SK-N-SH (cell line): ENCODE measurements around the gene NAV2.

Experiments
- ELF1 ChIP-seq: IDR thresholded peaks from 2 replicates; pipeline ENCODE4 v1.4.0; 2012
- EP300 ChIP-seq, 2 experiments: IDR thresholded peaks; 2 replicates each; pipeline versions ENCODE4 v1.4.0 to v1.6.1; 2012; ENCODE audit warnings: borderline replicate concordance in 1 of 2, low read depth in 1 of 2, low read length in 1 of 2
- EZH2phosphoT487 ChIP-seq: fragments of 200-600 bp; sonication (generic); IDR thresholded peaks from 2 replicates; pipeline ENCODE4 v1.6.1; 2017; ENCODE audit warnings: low read depth, mixed run types, mild to moderate bottlenecking, antibody characterized with exemption, moderate library complexity, borderline replicate concordance
- NFIC ChIP-seq: IDR thresholded peaks from 2 replicates; pipeline ENCODE4 v1.4.0; 2012; ENCODE audit warnings: borderline replicate concordance
- POLR2AphosphoS5 ChIP-seq: IDR thresholded peaks from 2 replicates; pipeline ENCODE4 v1.6.1; 2012; ENCODE audit warnings: low read depth, low read length
- RAD21 ChIP-seq: IDR thresholded peaks from 2 replicates; pipeline ENCODE4 v1.6.1; 2012; ENCODE audit warnings: mild to moderate bottlenecking, low read length
- RFX5 ChIP-seq: IDR thresholded peaks from 2 replicates; pipeline ENCODE4 v1.6.1; 2012; ENCODE audit warnings: mild to moderate bottlenecking, improper control_type of control experiment, low read length
- SIN3A ChIP-seq: IDR thresholded peaks from 2 replicates; pipeline ENCODE4 v1.6.1; 2012; ENCODE audit warnings: low read depth, mild to moderate bottlenecking, low read length, moderate library complexity, borderline replicate concordance
- YY1 ChIP-seq: IDR thresholded peaks from 2 replicates; pipeline ENCODE4 v1.4.0; 2012; ENCODE audit warnings: low read depth, mild to moderate bottlenecking
- TF ChIP-seq, protein P1 (sequence below): IDR thresholded peaks from 2 replicates; pipeline ENCODE4 v1.4.0; 2012; ENCODE audit warnings: low read depth, borderline replicate concordance
- TF ChIP-seq, protein P2 (sequence below): fragments of 200-600 bp; sonication (generic); IDR thresholded peaks from 2 replicates; pipeline ENCODE4 v1.6.1; 2017; ENCODE audit warnings: antibody characterized with exemption, mild to moderate bottlenecking, moderate library complexity
- TF ChIP-seq, protein P3 (sequence below): IDR thresholded peaks from 2 replicates; pipeline ENCODE4 v1.6.1; 2012; ENCODE audit warnings: mild to moderate bottlenecking, low read depth, low read length, moderate library complexity

DNA sequence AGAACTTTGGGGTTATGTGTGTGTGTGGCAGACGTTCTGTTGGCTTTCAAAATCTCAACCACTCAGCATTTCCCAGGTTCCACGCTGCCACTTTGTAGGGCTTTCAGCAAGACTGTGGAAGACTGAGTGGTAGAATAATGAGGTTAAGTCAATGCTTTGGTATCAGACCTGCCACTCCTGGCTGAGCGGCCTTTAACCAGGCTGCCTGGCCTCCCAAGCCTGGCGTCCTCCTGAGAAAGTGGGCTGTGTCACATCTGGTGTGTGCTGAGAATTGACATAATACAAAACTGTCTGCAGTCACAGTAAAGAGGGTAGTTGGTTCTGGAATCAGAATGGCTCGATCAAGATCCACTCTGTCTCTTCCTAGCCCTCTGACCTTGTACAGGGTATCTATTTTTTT lies 321.2 kb downstream of the NAV2 start:
- TF ChIP-seq, protein P1, sequence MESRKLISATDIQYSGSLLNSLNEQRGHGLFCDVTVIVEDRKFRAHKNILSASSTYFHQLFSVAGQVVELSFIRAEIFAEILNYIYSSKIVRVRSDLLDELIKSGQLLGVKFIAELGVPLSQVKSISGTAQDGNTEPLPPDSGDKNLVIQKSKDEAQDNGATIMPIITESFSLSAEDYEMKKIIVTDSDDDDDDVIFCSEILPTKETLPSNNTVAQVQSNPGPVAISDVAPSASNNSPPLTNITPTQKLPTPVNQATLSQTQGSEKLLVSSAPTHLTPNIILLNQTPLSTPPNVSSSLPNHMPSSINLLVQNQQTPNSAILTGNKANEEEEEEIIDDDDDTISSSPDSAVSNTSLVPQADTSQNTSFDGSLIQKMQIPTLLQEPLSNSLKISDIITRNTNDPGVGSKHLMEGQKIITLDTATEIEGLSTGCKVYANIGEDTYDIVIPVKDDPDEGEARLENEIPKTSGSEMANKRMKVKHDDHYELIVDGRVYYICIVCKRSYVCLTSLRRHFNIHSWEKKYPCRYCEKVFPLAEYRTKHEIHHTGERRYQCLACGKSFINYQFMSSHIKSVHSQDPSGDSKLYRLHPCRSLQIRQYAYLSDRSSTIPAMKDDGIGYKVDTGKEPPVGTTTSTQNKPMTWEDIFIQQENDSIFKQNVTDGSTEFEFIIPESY, result no peak
- TF ChIP-seq YY1 (no peak), RFX5 (no peak), EZH2phosphoT487 (no peak), ELF1 (no peak), RAD21 (no peak), SIN3A (no peak), NFIC (no peak), POLR2AphosphoS5 (no peak), EP300 (IDR thresholded peaks at IDR 0.05; ENCODE audit: borderline replicate concordance in 1 of 2, low read depth in 1 of 2, low read length in 1 of 2) (no peak)
- TF ChIP-seq, protein P2, sequence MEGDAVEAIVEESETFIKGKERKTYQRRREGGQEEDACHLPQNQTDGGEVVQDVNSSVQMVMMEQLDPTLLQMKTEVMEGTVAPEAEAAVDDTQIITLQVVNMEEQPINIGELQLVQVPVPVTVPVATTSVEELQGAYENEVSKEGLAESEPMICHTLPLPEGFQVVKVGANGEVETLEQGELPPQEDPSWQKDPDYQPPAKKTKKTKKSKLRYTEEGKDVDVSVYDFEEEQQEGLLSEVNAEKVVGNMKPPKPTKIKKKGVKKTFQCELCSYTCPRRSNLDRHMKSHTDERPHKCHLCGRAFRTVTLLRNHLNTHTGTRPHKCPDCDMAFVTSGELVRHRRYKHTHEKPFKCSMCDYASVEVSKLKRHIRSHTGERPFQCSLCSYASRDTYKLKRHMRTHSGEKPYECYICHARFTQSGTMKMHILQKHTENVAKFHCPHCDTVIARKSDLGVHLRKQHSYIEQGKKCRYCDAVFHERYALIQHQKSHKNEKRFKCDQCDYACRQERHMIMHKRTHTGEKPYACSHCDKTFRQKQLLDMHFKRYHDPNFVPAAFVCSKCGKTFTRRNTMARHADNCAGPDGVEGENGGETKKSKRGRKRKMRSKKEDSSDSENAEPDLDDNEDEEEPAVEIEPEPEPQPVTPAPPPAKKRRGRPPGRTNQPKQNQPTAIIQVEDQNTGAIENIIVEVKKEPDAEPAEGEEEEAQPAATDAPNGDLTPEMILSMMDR, result no peak
- TF ChIP-seq, protein P3, sequence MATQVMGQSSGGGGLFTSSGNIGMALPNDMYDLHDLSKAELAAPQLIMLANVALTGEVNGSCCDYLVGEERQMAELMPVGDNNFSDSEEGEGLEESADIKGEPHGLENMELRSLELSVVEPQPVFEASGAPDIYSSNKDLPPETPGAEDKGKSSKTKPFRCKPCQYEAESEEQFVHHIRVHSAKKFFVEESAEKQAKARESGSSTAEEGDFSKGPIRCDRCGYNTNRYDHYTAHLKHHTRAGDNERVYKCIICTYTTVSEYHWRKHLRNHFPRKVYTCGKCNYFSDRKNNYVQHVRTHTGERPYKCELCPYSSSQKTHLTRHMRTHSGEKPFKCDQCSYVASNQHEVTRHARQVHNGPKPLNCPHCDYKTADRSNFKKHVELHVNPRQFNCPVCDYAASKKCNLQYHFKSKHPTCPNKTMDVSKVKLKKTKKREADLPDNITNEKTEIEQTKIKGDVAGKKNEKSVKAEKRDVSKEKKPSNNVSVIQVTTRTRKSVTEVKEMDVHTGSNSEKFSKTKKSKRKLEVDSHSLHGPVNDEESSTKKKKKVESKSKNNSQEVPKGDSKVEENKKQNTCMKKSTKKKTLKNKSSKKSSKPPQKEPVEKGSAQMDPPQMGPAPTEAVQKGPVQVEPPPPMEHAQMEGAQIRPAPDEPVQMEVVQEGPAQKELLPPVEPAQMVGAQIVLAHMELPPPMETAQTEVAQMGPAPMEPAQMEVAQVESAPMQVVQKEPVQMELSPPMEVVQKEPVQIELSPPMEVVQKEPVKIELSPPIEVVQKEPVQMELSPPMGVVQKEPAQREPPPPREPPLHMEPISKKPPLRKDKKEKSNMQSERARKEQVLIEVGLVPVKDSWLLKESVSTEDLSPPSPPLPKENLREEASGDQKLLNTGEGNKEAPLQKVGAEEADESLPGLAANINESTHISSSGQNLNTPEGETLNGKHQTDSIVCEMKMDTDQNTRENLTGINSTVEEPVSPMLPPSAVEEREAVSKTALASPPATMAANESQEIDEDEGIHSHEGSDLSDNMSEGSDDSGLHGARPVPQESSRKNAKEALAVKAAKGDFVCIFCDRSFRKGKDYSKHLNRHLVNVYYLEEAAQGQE, result no peak
